Raji (cell line): ENCODE data around the gene EED.

Experiments
- POLR2A ChIP-seq: IDR thresholded peaks from 2 replicates; pipeline ENCODE4 v1.6.1; 2011; ENCODE audit warnings: low read depth, low read length, control low read depth; ENCODE audit not compliant: insufficient read depth

The EED gene

DNA sequence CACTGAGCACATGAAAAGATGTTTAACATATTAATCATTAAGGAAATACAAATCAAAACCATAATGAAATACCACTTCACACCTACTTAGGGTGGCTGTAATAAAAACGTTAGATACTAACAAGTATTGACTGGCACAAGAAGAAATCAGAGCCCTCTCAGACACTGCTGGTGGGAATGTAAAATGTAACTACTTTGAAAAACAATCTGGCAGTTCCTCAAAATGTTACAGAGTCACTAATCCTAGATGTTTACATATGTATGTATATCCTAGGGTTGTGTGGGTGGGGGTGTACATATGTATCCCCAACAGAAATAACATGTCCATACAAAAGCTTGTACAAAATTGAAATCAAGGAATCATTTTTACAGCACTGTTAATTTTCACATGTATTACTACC is 15.2 kb downstream of the EED start:
- no peak for TF ChIP-seq POLR2A

DNA sequence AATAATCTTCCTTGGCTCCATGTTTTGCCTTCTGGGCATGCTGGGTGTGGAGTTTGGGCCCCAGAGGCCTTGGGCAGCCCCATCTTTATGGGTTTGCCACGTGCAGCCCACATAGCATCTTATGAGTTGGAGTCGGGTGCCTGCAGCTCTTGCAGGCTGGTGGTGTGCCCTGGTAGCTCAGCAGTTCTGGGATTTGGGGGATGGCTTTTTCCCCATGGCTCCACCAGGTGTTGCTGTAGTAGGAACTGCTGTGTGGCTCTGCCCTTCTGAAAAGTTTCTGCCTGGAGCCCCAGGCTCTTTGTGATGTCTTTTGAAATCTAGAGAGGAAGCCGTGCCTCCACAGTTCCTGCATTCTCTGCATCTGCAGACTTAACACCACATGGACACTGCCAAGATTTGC is 16.8 kb downstream of the EED start:
- TF ChIP-seq POLR2A = no peak

DNA sequence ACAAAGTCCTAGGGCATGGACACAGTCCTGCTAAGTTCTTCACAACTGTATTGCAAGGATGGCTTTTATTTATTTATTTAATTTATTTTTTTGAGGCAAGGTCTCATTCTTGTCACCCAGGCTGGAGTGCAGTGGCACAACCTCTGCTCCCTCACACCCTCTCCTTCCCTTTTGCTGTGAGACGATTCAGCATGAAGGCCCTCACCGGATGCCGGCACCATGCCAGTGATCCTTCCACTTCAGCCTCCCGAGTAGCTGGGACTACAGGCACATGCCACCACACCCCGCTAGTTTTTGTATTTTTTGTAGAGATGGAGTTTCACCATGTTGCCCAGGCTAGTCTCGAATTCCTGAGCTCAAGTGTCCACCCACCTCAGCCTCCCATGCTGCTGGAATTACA is 17.8 kb downstream of the EED start:
- TF ChIP-seq POLR2A = no peak

DNA sequence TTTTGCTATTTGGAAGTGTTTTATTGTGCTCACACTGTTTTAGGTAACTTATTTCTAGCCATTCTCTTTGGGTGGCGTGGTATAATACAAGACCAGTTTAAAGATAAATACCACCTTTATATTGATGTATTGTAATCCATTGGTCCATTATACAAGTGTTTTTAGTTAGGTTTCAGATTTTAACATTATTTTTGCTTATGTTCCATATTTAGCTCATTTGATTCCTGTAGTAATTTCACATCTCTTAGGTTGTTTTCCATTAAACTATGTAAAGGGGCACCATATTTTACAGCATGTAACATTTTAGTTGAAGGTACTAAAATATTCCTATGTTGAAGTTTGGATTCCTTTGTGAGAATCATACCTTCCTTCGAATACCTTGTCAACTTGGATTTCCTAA is 20.1 kb downstream of the EED start:
- TF ChIP-seq POLR2A = no peak

DNA sequence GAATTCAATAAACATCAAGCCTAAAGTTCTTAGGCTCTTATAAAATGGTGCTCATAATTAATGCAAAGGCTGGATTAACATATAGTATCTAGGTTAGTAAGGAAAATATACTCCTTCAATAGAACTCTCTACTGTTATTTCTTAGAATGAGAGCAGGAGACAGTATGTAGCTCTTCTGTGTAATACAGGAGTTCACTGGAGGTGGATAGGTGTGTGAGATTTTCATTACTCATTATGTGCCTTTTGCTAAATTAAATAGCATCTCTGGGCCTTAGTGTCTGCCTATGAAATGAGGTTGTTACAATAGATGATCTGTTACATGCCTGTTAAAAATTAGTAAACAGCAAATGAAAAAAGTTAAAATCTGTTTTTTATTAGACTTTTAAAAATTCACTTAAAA is 20.6 kb downstream of the EED start:
- TF ChIP-seq POLR2A = no peak

DNA sequence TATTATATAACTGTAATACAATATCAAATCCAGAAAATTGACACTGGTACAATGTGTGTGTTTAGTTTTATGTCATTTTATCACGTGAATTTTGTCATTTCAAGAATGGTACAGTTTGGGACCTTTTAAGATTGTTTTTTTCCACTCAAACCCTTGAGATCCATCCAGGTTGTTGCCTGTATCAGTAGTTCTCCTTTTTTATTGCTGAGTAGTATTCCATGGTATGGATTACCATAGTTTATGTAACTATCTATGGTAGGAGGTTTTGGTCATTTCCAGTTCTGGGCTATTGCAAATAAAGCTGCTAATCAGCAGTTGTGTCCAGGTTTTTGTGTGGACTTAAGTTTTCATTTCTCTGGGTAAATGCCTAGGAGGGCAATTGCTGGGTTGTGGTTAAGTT is 25.1 kb downstream of the EED start:
- no peak for TF ChIP-seq POLR2A

DNA sequence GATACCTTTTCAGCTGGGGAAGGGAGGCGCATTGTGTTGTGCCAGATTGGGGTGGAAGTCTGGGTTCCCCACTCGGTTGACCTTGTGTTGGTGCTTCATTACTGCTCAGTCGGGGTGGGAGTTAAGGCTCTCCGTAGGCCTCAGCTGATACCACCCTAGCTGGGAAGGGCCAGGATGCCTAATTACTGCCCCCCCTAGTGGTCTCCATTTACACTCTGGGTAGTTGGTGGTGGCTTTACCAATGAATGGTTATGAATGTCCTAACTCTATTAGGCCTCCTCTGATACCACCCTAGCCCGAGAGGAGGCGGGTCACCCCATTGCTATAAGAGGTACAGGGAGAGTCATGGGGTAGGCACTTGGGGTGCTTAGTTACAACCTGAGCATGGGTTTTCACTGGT is 29.9 kb downstream of the EED start:
- no peak for TF ChIP-seq POLR2A

DNA sequence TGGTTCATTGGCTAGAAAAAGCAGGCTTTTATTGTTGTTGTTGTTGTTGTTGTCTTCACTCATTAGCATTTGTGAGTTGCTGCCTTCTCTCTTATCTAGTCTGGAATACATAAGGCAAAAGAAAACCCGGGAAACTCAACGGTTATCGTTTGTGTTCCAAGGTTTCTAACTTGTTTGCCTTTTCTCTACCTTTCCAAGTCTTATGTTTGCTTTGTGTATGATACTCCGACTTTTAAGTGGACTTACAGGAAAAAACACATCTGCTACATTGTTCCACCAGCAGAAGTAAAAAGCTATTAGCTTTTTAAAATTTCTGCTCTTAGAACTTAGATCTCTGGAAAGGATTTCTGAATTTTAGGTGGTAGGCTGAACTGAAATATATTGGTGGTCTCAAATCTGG is 30.4 kb downstream of the EED start:
- no peak for TF ChIP-seq POLR2A

DNA sequence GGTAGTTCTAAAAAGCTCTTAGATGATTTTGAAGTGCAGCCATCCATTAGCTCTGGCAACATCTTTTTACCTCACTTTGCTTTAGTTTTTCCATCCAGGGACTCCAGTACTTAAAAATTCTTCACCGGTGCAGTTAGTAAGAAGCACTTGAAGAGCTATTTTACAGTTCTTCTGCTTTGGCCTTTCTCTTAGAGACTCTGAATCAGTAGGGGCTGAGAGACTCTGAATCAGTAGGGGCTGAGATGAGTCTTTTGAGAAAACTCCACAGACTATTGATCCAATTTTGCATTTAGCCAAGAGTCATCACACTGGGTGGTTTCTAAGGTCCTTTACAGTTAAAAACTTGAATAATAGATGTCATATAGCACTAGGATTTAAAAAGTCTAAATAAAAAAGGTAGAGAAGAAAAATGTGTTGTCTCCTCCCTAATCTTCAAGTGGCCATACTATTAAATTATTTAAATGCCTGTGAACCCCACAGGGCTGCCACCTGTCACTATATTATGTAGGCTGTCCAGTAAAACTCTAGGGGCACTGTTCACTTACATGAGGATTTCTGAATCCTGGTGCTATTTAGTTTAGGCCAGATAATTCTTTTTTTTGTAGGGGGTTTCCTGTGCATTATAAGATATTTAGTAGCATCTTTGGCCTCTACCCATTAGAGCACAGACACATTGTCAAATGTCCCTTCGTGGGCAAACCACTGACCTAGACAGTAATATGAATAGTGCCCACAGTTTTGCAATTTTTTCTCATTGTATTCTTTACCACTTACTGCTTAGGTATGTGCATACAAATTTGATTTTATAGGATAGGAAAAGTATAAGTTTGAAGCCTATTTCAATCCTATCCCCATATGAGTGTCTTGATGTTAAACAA is 31.2 kb downstream of the EED start:
- TF ChIP-seq POLR2A = no peak

DNA sequence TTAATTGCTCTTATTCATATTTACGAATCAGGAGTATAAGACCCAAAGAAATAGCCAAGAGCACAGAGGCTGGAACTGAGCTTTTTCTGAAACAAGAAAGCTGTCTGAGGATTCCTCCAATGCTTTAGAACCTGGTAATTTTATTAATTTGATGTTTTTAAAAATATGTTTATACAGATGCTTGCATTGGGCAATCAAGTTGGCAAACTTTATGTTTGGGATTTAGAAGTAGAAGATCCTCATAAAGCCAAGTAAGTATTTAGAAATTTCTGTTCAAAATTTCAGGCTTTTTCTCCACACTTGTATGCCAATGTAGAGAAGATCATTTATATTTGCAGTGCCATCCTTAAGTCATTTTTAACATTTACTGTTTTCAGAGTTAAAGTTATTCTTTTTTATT is 33.2 kb downstream of the EED start:
- no peak for TF ChIP-seq POLR2A

DNA sequence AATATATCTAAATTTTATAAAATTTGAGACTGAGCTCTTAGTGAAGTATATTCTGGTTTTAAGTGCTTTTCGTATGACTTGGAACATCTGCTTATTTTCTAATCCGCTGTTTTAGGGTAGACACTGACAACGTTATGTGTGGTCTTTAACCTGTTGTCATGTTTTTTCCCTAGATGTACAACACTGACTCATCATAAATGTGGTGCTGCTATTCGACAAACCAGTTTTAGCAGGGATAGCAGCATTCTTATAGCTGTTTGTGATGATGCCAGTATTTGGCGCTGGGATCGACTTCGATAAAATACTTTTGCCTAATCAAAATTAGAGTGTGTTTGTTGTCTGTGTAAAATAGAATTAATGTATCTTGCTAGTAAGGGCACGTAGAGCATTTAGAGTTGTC is 33.7 kb downstream of the EED start:
- TF ChIP-seq POLR2A = no peak

DNA sequence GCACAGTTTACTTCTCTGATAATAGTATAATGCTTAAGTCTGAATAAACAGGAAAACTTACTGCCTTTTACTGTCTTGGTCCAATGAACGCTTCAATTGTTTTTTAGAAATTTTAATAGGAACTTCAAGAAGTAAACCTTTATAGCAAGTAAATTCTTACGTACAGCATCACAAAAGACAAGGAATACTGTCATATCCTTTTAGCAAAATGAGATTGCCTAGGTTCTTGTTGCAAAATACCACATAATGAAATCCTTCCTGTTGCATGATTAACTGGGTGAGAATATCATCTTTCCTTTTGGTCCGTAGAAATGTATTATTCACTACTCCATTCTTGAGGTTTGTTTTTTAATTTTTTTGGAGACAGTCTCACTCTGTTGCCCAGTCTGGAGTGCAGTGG is 35.2 kb downstream of the EED start:
- no peak for TF ChIP-seq POLR2A

DNA sequence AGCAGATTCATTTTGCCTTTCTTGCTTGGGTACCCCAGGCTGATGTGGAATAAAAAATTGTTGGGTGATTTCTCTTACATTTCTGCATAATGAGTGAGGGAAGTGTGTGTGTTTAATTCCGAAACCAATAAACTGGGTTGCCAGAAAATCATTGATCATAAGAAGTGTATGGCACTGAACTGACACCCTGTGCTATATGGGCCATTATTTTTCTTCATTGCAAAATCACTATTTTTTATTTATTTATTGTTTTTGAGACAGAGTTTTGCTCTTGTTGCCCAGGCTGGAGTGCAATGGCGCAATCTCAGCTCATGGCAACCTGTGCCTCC is 42.9 kb downstream of the EED start:
- TF ChIP-seq POLR2A = no peak

DNA sequence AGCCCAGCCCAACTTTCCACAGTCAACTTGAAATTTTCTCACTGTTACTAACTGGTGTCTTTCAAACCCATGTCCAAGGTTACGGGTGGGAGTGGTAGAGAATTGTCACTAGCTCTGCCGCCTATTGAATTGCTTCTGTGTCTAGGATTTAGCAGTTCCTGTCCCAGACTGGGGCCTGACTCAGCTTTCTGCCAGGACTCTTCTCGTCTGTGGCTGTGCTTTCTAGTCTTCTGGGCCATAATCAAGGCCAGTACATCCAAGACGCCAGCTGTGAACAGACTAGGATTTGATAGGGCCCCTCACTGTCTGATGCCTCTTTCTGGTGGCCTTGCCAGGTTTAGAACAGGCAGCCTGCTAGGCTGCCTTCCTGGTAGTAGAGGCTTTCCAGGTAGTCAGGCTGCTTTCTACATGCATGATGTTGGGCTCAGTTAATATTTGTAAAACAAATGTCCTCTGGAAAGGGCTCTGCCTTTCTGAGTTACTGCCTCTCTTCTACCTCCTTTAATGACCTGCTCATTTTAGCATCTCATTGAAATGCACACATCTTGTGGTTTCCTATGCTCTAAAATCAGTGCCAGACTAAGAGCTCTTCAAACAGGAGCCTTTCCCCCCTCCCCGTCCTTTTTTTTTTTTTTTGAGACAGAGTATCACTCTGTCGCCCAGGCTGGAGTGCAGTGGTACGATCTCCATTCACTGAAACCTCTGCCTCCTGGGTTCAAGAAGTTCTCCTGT is 44.4 kb downstream of the EED start:
- TF ChIP-seq POLR2A = no peak

DNA sequence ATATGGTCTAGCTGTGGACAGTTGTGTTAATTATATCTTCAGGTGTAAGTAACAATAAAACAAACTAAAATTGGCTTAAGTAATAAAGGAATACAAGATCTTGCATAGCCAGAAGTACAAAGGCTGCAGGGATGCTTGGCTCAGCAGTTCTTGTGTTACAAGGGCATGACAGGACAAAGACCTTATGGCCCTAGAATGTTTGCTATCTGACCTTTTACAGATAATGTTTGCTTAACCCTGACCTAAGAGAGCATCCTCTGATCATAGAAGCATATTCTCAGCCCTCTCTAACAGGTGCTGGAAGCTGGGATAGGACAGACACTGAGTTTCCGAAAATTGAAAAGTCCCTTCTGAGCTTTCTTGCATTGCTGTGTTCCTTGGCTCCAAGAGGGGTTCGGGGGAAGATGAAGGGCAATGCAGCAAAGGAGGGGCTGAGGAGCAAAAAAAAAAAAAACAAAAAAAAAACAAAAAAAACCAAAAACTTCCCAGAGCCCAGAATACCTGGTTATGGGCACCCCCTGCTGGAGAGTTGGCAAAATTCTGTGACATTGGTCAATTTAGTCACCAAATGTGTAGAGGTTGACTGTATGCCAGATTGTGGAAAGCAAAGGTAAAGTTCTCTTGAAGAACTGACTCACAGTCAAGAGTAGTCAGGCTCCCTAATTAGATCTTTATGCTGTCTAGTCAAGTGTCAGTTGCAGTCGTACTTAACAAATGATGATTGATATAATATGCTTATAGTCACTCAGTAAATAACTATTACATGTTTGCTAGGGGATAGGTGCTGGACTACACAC is 47.1 kb downstream of the EED start:
- TF ChIP-seq POLR2A = no peak
